ENCODE data around the gene MRPL49.

DNA sequence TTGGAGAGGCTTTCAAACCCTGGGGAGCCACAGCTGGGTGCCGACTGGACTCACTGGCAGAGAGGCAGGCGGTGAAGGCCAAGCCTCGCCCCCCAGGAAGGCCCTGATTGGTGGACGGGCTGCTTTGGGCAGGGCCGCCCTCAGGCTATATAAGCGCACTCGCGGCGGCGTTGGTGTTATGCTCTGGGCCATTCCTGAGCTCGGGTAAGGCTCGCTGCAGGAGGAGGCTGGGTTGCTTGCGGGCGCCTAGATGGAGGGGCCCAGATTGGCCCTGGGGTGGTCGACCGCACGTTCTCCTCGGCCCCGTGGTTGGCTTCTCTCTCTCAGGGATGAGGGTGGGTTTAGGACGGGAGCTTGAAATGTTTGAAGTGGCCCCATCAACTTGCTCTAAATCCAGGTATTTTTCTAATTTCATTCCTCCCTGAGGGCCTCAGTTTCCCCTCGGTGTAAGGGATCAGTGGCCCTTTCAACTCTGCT lies 48.0 kb downstream of the MRPL49 start, which contains the start of gene SPDYC:
- TF ChIP-seq CTCF (IDR thresholded peaks at IDR 0.05), result no peak
- no peak for TF ChIP-seq REST (IDR thresholded peaks at IDR 0.05; ENCODE audit: insufficient read depth in 1 of 2, low read depth in 2 of 2, low read length in 1 of 2)

Measured in Panc1 (cell line).